GM21381 (cell line): ENCODE results near the gene KLHL29.

ENCODE experiments used
- ATAC-seq: cut with Tn5 transposase; IDR thresholded peaks from one replicate; pipeline ENCODE4 v1.9.1; 2021; ENCODE audit warnings: mild to moderate bottlenecking, moderate library complexity; ENCODE audit not compliant: unreplicated experiment

Gene KLHL29

DNA sequence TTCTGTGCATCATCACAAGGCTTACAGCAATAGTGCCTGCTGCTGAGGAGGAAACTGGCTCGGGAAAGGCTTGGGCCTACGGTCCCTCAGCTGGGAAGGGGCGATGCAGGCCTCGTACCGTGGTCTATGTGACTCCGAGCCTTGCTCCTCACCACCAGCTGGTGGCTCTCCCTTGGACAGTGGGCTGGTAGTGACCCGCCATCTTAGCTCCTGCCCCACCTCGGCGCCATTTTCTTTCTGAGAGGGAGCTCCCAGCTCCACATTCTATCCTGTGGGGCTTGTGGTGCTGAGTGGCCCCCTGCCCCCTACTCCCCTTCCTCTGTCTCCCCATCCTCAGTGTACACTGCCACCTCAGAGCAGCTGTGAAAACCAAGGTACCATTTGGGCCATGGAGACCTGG, 255.7 kb downstream of the KLHL29 start:
- ATAC-seq = no peak

DNA sequence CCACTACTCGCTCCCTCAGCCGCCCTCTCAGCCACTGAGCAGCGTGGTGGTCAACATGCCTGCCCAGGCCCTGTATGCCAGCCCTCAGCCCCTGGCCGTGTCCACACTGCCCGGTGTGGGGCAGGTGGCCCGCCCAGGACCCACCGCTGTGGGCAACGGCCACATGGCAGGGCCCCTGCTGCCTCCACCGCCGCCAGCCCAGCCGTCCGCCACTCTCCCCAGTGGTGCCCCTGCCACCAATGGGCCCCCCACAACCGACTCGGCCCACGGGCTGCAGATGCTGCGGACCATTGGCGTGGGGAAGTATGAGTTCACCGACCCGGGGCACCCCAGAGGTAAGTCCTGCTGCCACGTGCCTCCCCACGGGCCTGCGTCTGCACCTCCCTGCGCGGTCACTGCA, 257.5 kb downstream of the KLHL29 start:
- ATAC-seq = no peak

DNA sequence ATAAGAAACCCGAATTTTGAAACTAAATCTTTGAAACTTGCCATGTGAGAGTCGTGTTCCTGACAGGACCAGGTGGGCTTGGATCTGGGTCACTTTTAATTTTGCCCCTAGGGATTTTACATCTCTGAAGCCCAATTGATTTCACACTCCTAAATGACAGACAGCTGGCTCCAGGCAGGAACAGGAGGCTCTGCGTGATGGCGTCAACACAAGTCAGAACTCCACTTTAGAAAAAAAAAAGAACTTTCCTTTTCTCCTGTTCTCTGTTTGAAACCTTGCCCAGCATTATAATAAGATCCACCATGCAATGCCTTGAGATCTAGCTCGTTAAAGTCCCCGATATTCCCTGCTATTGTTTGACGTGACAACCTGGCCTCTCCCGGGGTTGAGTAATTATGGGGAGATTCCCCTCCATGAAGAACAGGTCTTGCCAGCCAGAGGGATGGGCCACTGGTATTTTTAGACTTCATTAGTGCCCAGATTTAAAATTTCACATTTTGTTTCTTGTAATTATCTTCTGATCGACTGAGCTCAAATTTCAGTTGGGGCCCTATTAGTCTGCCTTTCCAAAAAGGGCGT, 260.3 kb downstream of the KLHL29 start:
- no peak for ATAC-seq

DNA sequence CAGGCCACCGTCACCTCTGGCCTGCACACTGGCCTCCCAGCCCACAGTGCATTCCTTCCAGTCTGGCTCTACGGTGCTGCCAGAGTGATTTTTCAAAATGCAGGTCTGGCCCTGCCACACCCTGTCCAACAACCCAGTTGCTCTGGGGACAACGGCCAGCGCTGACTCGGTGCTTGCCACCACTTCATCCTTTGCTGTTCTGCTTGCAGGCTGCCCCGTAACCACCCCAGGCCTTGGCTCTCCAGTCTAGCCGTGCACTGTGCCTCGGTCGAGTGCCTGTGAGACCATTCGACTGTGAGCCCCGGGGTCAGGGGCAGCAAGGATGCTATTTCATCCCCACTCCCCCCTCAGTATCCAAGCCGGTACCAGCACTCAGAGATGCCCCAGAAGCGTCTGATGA, 262.6 kb downstream of the KLHL29 start:
- no peak for ATAC-seq

DNA sequence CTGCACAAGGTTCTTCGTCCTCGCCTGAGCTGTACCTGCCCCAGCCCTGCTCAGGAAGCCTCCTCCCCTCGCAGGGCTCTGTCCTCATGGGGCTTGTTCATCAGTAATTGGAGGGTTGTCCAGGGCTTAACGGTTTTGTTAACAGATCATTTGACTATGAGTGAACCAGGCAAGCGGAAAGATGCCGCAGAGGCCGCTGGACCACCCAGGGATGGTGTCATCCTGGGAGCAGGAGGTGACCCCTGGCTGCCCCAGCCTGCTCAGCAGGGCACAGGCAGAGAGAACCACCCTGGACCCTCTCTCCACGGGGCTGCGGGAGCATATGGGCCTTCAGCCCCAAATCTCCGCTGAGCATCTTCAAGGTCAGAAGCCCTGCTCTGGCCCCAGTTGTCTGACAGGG, 264.3 kb downstream of the KLHL29 start:
- no peak for ATAC-seq

DNA sequence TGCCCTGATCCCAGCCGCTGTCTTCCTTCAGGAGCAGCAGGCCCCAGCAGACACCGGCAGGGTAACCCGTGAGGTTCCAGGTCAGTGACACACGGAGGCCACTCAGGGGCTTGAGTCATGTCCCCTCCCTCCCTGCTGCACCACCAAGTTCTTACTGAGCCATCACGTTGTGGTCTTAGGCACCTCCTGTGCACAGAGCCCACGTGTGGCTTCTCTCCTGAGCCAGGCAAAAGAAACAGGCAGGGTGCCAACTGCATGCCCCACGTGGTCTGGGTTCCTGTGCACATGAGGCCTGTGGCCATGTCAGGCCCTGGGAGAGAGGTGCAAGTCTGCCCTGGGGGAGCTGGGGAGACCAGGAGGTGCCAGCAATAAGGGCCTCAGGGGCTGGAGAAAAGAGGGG, 264.8 kb downstream of the KLHL29 start:
- no peak for ATAC-seq

DNA sequence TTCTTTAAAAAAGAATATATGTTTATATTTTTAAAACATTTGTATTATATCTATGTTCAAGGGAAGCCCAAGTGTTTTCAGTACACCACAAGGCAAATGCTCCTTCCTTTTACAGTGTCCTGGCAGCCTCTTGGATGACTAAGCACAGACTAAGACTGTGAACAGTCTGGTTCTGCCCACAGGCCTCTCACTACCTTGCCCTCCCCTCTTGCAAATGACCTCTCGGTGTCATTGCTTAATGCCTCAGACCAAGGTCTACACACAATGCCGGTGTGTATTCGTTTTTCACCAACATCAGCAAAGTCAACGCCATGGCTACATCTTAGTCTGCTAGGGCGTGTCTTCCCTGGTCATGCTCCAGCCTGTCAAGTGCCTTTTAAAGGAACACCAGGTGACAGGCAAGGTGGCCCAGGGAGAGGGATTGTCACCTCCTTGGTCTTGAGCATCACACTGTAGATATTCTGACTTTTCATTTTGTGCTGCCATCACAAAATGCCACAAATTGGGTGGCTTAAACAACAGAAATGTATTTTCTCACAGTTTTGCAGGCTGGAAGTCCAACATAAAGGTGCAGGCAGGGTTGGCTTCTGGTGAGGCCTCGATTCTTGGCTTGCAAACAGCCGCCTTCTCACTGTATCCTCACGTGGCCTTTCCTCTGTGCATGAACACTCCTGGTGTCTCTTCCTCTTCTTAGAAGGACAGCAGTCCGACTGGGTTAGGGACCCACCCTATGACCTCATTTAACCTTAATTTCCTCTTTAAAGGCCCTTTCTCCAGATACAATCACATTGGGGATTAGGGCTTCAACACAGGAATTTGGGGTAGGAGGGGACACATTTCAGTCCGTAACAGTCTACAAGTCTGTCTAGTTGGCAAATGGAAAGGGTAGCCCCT, 266.5 kb downstream of the KLHL29 start:
- no peak for ATAC-seq

DNA sequence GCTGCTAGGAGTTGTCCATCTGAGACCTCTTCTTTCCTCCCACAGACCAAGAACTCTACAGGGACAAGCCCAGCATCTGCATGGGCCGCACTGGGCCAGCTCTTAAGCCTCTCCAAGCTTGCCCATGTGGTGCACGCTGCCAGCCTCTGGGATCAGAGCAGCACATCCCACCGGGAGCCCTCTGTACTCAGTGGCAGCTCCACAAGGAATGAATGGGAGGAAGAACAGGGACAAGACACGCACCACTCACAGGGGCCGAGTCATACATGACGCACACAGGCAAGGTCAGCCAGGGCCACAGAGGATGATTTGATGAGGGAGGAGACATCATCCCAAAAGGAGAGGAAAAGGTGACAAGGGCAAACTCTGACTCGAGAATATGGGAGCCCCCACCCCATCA, 268.3 kb downstream of the KLHL29 start:
- no peak for ATAC-seq

DNA sequence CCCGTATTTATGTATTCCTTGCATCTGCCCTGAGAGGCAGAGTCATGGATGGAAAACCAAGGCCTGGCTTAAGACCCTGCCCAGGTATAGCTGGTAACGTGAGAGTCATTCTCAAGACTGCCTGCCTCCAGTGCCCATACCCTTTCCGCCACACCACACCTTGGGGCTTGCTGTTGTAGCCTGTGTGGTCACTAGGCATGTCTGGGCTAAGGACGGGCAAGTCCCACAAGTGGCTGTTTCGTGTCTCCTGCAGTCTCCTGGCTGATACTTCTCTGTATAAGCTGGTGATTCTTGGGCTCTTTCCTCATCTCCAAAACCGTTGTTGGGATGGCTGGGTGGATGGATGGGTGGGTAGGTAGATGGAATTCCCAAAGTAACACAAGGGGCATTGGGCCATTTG, 269.8 kb downstream of the KLHL29 start:
- ATAC-seq = no peak

DNA sequence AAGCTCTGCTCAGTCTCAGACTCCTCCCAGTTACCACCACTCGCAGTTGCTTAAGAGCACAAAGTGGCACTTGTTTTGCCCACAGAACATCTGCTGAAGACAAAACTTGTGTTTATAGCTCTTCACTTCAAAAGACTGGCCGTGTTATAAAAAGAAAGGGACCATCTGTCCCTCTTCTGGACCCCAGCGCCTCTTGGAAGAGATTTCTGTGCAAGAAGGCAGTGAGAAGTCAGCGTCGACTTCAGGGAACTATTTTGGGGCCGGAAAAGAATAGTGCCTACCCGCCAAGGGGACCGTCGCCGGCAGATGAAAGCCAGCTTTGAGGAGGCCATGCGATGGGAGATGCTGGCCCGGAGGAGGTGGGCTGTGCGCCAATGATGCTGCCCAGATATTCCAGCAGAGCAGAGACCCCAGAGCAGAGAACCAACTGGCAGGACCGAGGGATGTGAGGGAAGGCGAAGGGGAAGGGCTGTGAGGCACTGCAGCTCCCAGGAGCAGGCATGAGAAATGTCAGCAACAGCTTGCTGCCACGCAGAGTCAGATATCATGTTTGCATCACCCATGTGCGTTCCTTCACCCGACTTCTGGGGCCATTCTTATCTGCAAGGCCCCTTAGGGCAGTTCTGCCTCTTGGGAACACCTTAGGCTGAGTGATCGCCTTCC, 271.1 kb downstream of the KLHL29 start:
- no peak for ATAC-seq

DNA sequence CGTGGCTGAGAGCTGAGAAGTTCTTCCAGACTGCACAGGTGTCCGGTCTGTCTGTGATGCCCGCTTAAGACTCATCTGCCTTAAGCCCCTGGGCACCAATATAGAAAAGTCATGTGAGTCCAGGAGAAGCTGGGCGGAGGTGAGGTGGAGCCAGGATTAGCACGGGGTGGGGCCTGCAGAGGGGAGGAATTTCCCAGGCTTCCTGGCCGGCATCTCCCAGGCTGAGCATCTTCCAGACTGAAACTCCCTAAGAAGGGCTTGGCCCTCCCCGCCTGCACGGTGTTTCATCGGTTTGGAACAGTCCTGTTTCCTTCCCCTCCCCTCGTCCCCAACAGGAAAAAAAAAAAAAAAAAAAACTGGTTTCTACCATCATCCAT, 271.6 kb downstream of the KLHL29 start:
- no peak for ATAC-seq

DNA sequence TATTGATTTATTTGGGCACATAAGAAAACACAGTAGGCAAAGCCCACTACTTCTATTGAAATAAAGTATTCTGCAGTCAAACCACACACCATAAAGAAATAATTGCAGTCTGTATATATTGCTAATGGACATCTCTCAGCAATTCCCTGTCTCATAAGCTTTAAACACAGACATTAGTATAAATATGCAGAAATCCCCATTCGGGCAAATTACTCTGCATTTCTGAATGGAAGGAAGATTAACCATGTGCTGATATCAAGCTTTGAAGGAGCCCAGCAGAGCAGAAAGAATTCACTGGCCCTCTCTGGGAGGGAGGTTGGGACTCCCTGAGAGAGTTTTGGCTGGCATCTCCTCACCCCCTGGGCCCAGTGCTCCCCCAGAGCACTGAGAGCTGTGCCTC, 272.4 kb downstream of the KLHL29 start:
- no peak for ATAC-seq

DNA sequence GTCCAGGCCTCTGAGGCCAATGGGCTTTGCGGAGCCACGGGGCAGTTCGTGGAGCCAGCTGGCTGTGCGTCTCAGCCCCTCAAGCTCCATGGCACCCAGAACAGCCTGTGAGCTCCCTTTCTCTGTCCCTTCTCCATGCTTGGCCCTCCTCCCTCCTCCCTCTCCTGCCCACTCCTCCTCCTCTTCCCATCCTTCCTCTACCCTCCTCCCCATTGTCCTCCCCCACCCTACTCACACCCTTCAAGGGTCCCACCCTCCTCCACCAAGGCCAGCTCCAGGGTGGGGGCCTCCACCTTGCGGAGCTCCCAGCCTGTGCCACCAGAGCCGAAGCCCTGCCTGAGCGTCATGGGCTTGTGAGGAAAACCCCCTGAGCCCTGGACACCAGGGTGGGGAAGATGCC, 273.0 kb downstream of the KLHL29 start:
- ATAC-seq = no peak

DNA sequence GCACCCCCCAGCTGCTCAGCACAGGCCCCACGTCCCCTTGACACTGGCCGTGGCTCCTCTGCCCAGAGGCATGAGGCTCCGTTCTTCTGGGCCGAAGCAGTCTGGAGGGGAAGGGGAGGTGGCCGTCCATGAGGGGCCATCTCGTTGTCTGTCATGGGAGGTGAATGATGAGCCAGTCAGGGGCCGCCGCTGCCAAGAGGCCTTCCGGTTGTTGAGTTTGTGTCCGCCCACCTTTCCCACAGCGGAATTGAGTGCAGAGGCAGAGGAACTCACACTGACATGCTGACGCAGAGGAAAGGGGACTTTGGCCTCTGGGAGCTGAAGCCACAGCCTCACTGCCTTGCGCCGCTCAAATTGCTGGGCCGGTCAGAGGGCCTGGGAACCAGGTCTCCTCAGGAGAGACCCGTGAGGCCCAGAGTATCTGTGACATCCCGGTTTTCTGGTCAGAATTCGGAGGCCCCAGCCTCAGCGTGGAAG, 273.5 kb downstream of the KLHL29 start:
- no peak for ATAC-seq

DNA sequence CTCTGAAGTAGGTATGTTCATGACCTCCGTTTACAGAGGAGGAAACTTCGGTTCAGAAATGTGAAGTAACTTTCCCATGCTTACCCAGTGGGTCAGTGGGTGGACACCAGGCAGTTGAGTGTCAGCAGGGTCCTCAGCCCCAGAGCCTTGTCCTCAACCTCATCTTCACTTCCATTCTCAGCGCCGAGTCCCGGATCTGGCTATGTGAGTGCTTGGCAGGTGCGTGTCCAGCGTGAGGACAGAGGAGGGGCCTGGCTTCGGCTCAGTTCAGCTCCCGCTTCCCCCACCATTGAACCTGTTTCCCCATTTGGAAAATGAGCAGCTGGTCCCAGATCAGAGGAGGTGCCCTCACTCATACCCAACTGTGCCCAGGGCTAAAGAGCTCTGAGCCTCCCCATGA, 274.3 kb downstream of the KLHL29 start:
- ATAC-seq = no peak

DNA sequence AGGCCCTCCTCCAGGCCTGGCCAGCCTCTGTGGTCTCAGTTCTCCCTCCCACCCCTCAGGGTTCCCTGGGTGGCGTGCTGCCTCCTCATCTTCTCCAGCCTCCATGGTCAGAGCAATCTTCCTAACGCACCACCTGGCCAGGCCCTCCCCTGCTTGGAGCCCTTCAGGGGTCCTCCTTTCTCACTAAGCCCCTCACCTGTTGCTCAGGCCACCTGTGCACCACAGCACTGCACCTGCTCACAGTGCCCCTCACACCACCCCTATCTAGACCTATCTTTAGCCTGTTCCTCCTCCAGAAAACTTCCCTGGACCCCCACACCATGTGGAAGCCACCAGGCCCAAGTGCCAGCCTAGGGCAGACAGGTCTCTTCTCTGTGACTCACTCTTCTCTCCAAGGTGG, 274.8 kb downstream of the KLHL29 start:
- ATAC-seq = no peak

DNA sequence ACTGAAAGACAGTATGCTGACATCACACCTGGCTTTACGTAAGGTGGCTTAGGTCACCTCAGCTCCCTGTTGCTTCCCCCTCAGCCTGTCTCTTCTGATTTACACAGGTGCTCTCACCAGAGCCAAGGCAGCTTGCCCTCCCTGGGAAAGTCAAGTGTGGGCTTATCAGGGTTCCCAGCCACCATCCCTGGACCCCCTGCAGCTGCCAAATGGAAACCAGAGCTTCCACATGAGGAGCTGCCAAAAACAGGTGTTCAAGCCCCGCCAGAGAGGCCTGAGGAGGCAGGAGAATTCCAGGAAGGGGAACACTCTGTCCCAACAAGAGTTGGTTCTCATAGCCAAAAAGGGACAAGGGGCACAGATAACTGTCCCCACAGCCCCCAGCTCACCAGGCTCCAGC, 275.3 kb downstream of the KLHL29 start:
- ATAC-seq = no peak

DNA sequence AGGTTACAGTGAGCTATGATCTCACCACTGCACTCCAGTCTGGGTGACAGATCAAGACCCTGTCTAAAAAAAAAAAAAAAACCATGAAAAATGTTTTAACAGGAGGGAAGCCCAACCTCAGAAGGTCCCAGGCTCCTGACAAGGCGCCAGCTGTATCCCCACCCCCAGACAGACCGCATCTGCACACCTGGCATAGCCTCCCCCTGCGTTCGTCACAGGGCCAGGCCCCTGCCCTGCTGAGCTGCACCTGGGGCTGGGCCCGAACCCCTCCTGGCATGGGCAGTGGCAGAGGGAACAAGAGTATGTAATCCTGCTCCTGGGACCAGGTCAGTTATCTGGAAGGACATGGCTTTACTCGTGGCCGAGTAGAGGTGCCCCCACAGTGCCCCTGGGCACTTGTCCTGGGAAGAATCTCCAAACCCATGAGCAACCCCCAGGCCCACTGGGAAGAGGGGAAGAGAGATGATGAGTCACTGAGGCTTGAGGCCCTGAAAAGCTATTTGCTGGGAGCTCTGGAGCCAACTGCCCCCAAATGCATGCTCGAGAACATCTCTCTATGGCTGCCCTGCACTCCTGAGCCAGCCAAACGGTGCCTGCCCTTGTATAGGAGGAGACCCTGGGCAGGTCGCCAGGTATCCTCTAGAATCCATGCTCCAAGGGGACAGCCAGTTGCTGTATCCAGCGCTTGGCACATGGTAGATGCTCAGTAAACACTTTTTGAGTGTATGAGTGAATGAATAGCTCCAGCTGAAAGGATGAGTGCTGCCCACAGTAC, 276.5 kb downstream of the KLHL29 start:
- no peak for ATAC-seq

DNA sequence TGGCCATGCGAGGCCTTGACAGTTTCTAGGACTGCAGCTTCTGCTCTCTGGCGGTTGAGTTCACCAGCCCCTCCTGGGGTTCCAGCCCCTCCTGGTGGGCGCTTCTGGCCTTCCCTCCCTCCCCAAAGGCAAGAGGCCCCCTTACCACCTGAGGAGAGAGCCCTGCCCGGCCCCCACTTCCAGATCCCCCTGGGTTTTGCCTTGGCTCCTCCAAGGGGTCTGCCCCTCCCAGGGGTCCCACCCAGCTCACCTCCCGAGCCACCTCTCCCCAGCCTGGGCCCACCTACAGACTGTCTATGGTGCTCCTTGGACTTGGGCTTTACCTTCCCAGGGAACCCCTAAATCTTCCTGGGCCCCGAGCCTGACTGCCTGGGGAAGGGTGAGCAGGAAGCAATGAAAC, 277.5 kb downstream of the KLHL29 start:
- no peak for ATAC-seq

DNA sequence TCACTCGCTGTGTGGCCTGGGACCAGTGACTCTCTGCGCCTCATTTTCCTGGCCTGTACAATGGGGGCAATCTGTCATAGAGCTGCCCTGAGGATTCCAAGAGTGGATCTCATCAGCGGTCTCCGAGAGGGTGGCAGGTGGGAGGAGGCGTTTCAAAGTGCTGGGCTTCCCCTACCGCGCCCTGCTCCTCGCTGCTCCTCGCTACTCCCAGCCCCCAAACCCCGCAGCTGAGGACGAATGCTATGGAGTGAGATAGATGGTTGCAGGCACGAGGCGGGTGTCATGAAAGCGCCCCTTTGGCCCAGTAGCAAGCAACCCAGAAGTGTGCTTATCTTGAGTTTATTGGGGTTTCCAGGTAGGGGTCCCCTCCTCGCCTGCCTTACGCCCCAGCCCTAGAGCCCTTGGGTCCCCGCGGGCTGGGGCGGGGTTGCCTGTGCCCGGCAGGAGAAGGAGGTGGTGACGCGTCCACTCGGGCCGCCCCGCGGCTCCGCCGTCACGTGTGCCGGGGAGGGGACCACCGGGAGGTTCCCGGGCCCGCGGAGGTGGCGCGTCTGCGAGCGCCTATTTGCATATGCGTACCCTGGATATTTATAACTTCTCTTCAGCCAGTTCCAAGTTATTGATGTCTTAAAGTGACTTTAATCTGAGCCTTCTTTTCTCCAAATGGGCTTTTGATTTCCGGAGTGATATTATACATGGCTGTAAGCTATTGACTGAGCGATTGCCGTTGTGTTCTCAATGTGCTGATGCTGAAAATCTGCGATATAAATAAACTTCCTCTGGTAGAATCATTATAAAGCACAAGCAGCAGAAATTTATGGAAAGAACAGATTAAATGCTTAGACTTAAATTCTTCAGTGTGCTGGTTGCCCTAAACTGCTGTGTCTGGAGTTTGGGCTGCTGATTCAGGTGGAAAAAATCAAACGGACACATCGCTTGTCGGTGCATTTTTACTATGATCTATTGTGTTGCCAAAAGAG, 278.3 kb downstream of the KLHL29 start:
- no peak for ATAC-seq
